IPS-18a (cell line): Measurements from ENCODE around the gene ACO2.

Experiments
- H3K27ac ChIP-seq: one replicate; pipeline ENCODE4 v1.5.1; 2013; ENCODE audit warnings: low read length
- H3K27me3 ChIP-seq: one replicate; pipeline ENCODE4 v1.6.1; 2013; ENCODE audit warnings: mild to moderate bottlenecking, low read length; ENCODE audit not compliant: control insufficient read depth, insufficient read depth
- H3K36me3 ChIP-seq: one replicate; pipeline ENCODE4 v1.6.1; 2013; ENCODE audit warnings: low read depth, low read length; ENCODE audit not compliant: control insufficient read depth
- H3K4me1 ChIP-seq: one replicate; pipeline ENCODE4 v1.6.1; 2013; ENCODE audit warnings: low read depth, low read length; ENCODE audit not compliant: control insufficient read depth
- H3K4me3 ChIP-seq: one replicate; pipeline ENCODE4 v1.5.1; 2013; ENCODE audit warnings: low read length
- H3K9ac ChIP-seq: one replicate; pipeline ENCODE4 v1.6.1; 2013; ENCODE audit warnings: mild to moderate bottlenecking, low read length, moderate library complexity
- H3K9me3 ChIP-seq: one replicate; pipeline ENCODE4 v1.6.1; 2013; ENCODE audit warnings: low read depth, low read length; ENCODE audit not compliant: control insufficient read depth

The ACO2 gene

GRCh38 chr22:41481925-41482318, 13.0 kb downstream of the ACO2 start:
- Histone ChIP-seq H3K9me3 (no peaks in the 10 kb centered on the region), H3K27ac (peak overlapping the region; percentile 62), H3K9ac (no peak overlapping the region), H3K27me3 (no peaks in the 10 kb centered on the region), H3K4me3 (peak overlapping the region; percentile 12), H3K4me1 (peaks cover 41% of the 10 kb centered on the region), H3K36me3 (no peaks in the 10 kb centered on the region)

GRCh38 chr22:41482319-41482935, 13.5 kb downstream of the ACO2 start:
- Histone ChIP-seq H3K4me1 (peaks cover 45% of the 10 kb centered on the region), H3K27me3 (no peaks in the 10 kb centered on the region), H3K4me3 (peak overlapping the region; percentile 12), H3K36me3 (no peaks in the 10 kb centered on the region), H3K9ac (no peak overlapping the region), H3K27ac (peak overlapping the region; percentile 62), H3K9me3 (no peaks in the 10 kb centered on the region)

GRCh38 chr22:41485033-41485432, 16.1 kb downstream of the ACO2 start:
- Histone ChIP-seq H3K9me3 (no peaks in the 10 kb centered on the region), H3K9ac (no peak overlapping the region), H3K4me3 (no peak overlapping the region), H3K27me3 (no peaks in the 10 kb centered on the region), H3K4me1 (peaks cover 53% of the 10 kb centered on the region), H3K36me3 (no peaks in the 10 kb centered on the region), H3K27ac (no peak overlapping the region)

GRCh38 chr22:41487037-41487935, 18.4 kb downstream of the ACO2 start:
- no peak overlapping the region for H3K9ac ChIP-seq
- no peak overlapping the region for H3K27ac ChIP-seq
- peaks cover 47% of the 10 kb centered on the region for H3K4me1 ChIP-seq

GRCh38 chr22:41488076-41488475, 19.2 kb downstream of the ACO2 start:
- peaks cover 39% of the 10 kb centered on the region for H3K4me1 ChIP-seq
- H3K9ac ChIP-seq: no peak overlapping the region
- H3K27me3 ChIP-seq: no peaks in the 10 kb centered on the region
- no peak overlapping the region for H3K4me3 ChIP-seq
- no peaks in the 10 kb centered on the region for H3K9me3 ChIP-seq
- no peaks in the 10 kb centered on the region for H3K36me3 ChIP-seq
- no peak overlapping the region for H3K27ac ChIP-seq

More at GRCh38 chr22:41487037-41487935, 18.4 kb downstream of the ACO2 start:
- Histone ChIP-seq H3K27me3 (no peaks in the 10 kb centered on the region), H3K9me3 (no peaks in the 10 kb centered on the region), H3K36me3 (no peaks in the 10 kb centered on the region), H3K4me3 (no peak overlapping the region)

- no peak overlapping the region for H3K27ac ChIP-seq
- H3K9ac ChIP-seq: no peak overlapping the region
- H3K27me3 ChIP-seq: no peaks in the 10 kb centered on the region
- H3K36me3 ChIP-seq: no peaks in the 10 kb centered on the region
- H3K9me3 ChIP-seq: no peaks in the 10 kb centered on the region
- H3K4me3 ChIP-seq: no peak overlapping the region
- peaks cover 38% of the 10 kb centered on the region for H3K4me1 ChIP-seq
Measured at GRCh38 chr22:41488596-41489385, 19.9 kb downstream of the ACO2 start.

GRCh38 chr22:41491374-41492100, 22.6 kb downstream of the ACO2 start:
- Histone ChIP-seq H3K27ac (no peak overlapping the region), H3K27me3 (no peaks in the 10 kb centered on the region), H3K9me3 (no peaks in the 10 kb centered on the region), H3K4me3 (no peak overlapping the region), H3K4me1 (peaks cover 38% of the 10 kb centered on the region), H3K36me3 (no peaks in the 10 kb centered on the region), H3K9ac (no peak overlapping the region)

- Histone ChIP-seq H3K27ac (no peak overlapping the region), H3K9ac (no peak overlapping the region), H3K4me1 (no peaks in the 10 kb centered on the region), H3K36me3 (peaks cover 19% of the 10 kb centered on the region), H3K27me3 (no peaks in the 10 kb centered on the region), H3K4me3 (no peak overlapping the region), H3K9me3 (no peaks in the 10 kb centered on the region)
Measured at GRCh38 chr22:41498303-41498835, 29.5 kb downstream of the ACO2 start.

GRCh38 chr22:41499624-41500280, 30.8 kb downstream of the ACO2 start:
- Histone ChIP-seq H3K4me3 (no peak overlapping the region), H3K9ac (no peak overlapping the region), H3K27me3 (no peaks in the 10 kb centered on the region), H3K36me3 (peaks cover 20% of the 10 kb centered on the region), H3K27ac (no peak overlapping the region), H3K9me3 (no peaks in the 10 kb centered on the region), H3K4me1 (no peaks in the 10 kb centered on the region)

- H3K27me3 ChIP-seq: no peaks in the 10 kb centered on the region
- H3K4me1 ChIP-seq: no peaks in the 10 kb centered on the region
- no peaks in the 10 kb centered on the region for H3K9me3 ChIP-seq
- H3K4me3 ChIP-seq: no peak overlapping the region
- no peak overlapping the region for H3K27ac ChIP-seq
- H3K9ac ChIP-seq: no peak overlapping the region
- peaks cover 22% of the 10 kb centered on the region for H3K36me3 ChIP-seq
Measured at GRCh38 chr22:41500303-41500702, 31.4 kb downstream of the ACO2 start.
